IMR-90 (cell line): ENCODE data around the gene FBXW7. TPM values are rescaled to one million over a fixed set of nuclear protein-coding genes. Genes with fewer than 3 reads are reported as not detected.

Experiments used
- ATAC-seq: fragments of 200-7000 bp; cut with Tn5 transposase; 2 replicates; pipeline ENCODE4 v1.9.1; 2020; ENCODE audit warnings: low read depth, mild to moderate bottlenecking, moderate library complexity
- BruUV-seq: library from RNA; stranded (reverse); fragments of 400-500 nt; replicated peaks from 2 replicates; lab custom pipeline; 2021; lab: Mats Ljungman, UMichigan
- CTCF ChIA-PET: fragments of 300-600 bp; formaldehyde crosslinking; extraction: SDS; loops from one replicate; lab custom pipeline; 2021; ENCODE audit warnings: antibody characterized with exemption; lab: Yijun Ruan, JAX
- POLR2A ChIA-PET: fragments of 300-600 bp; sonication (Branson Sonifier 250); formaldehyde crosslinking; loops from one replicate; lab custom pipeline; 2022; ENCODE audit warnings: antibody characterized with exemption; ENCODE audit not compliant: unreplicated experiment; lab: Charles Lee
- DNase-seq: peaks from one replicate; pipeline ENCODE4 v3.0.0; 2013
- H2AFZ ChIP-seq: replicated peaks from 2 replicates; pipeline ENCODE3; 2013; ENCODE audit warnings: low read length, mild to moderate bottlenecking; ENCODE audit not compliant: poor library complexity
- H2AK5ac ChIP-seq: 2 replicates; pipeline ENCODE4 v1.6.1; 2013; ENCODE audit warnings: low read depth, low read length, inconsistent platforms
- H2AK9ac ChIP-seq: replicated peaks from 2 replicates; pipeline ENCODE3; 2013; ENCODE audit warnings: mild to moderate bottlenecking, low read depth, low read length, moderate library complexity; ENCODE audit not compliant: poor library complexity
- H2BK120ac ChIP-seq: 2 replicates; pipeline ENCODE4 v1.6.1; 2013; ENCODE audit warnings: low read depth, low read length, inconsistent platforms
- H2BK15ac ChIP-seq: 3 replicates; pipeline ENCODE4 v1.6.1; 2013; ENCODE audit warnings: low read depth, low read length, inconsistent platforms
- H2BK20ac ChIP-seq: 2 replicates; pipeline ENCODE4 v1.6.1; 2013; ENCODE audit warnings: low read depth, mild to moderate bottlenecking, inconsistent platforms, low read length, moderate library complexity
- H2BK5ac ChIP-seq: 2 replicates; pipeline ENCODE4 v1.6.1; 2013; ENCODE audit warnings: mild to moderate bottlenecking, low read depth, low read length, inconsistent platforms; ENCODE audit not compliant: poor library complexity, severe bottlenecking
- H3K14ac ChIP-seq: replicated peaks from 2 replicates; pipeline ENCODE4 v1.6.1; 2013; ENCODE audit warnings: low read depth, low read length, inconsistent platforms
- H3K18ac ChIP-seq: 2 replicates; pipeline ENCODE4 v1.6.1; 2013; ENCODE audit warnings: low read depth, low read length, control low read depth
- H3K23ac ChIP-seq: 2 replicates; pipeline ENCODE4 v1.6.1; 2013; ENCODE audit warnings: low read depth, low read length, inconsistent platforms
- H3K27ac ChIP-seq: 2 replicates; pipeline ENCODE4 v1.5.1; 2013; ENCODE audit warnings: mild to moderate bottlenecking, control low read depth, low read length; ENCODE audit not compliant: insufficient read depth
- H3K27me3 ChIP-seq: 2 replicates; pipeline ENCODE4 v1.6.1; 2013; ENCODE audit warnings: low read length; ENCODE audit not compliant: control insufficient read depth, insufficient read depth
- H3K36me3 ChIP-seq: 2 replicates; pipeline ENCODE4 v1.6.1; 2013; ENCODE audit warnings: low read length, mixed read lengths; ENCODE audit not compliant: control insufficient read depth, insufficient read depth
- H3K4ac ChIP-seq: 2 replicates; pipeline ENCODE4 v1.6.1; 2013; ENCODE audit warnings: low read depth, low read length, inconsistent platforms
- H3K4me1 ChIP-seq: 2 replicates; pipeline ENCODE4 v1.6.1; 2013; ENCODE audit warnings: low read length, mixed read lengths; ENCODE audit not compliant: control insufficient read depth, insufficient read depth
- H3K4me2 ChIP-seq: 2 replicates; pipeline ENCODE4 v1.6.1; 2013; ENCODE audit warnings: low read depth, mild to moderate bottlenecking, control low read depth, low read length, moderate library complexity
- H3K4me3 ChIP-seq: 2 replicates; pipeline ENCODE4 v1.5.1; 2013; ENCODE audit warnings: low read depth, mild to moderate bottlenecking, control low read depth, low read length, moderate library complexity; ENCODE audit not compliant: insufficient read depth
- H3K56ac ChIP-seq: 2 replicates; pipeline ENCODE4 v1.6.1; 2013; ENCODE audit warnings: low read length, inconsistent platforms; ENCODE audit not compliant: insufficient read depth; ENCODE audit errors: extremely low read depth
- H3K79me1 ChIP-seq, 2 experiments: 2 replicates each; pipeline ENCODE4 v1.6.1; 2013; ENCODE audit warnings: low read length in 2 of 2, inconsistent platforms in 1 of 2, low read depth in 1 of 2
- H3K9ac ChIP-seq: 2 replicates; pipeline ENCODE4 v1.6.1; 2013; ENCODE audit warnings: low read depth, low read length, control low read depth
- H3K9me1 ChIP-seq: 2 replicates; pipeline ENCODE4 v1.6.1; 2013; ENCODE audit warnings: low read length, inconsistent platforms; ENCODE audit not compliant: insufficient read depth
- H3K9me3 ChIP-seq: 2 replicates; pipeline ENCODE4 v1.6.1; 2013; ENCODE audit warnings: low read length; ENCODE audit not compliant: control insufficient read depth, insufficient read depth
- H4K20me1 ChIP-seq: 2 replicates; pipeline ENCODE4 v1.6.1; 2013; ENCODE audit warnings: low read length, inconsistent platforms; ENCODE audit not compliant: insufficient read depth
- H4K5ac ChIP-seq: 2 replicates; pipeline ENCODE4 v1.6.1; 2013; ENCODE audit warnings: mild to moderate bottlenecking, low read depth, low read length, control low read depth
- H4K8ac ChIP-seq, 2 experiments: 2 replicates each; pipeline ENCODE4 v1.6.1; 2013; ENCODE audit warnings: low read depth in 2 of 2, low read length in 2 of 2, control low read depth in 1 of 2, inconsistent platforms in 1 of 2
- H4K91ac ChIP-seq: 2 replicates; pipeline ENCODE4 v1.6.1; 2013; ENCODE audit warnings: low read depth, low read length, inconsistent platforms; ENCODE audit not compliant: insufficient read depth
- BHLHE40 ChIP-seq: fragments of 150-350 bp; IDR thresholded peaks from 2 replicates; pipeline ENCODE4 v1.6.1; 2016; ENCODE audit warnings: mild to moderate bottlenecking, low read depth, low read length
- CEBPB ChIP-seq: IDR thresholded peaks from 2 replicates; pipeline ENCODE4 v1.6.1; 2012; ENCODE audit warnings: low read depth, low read length, improper control_type of control experiment
- CTCF ChIP-seq: conservative IDR thresholded peaks from 2 replicates; pipeline ENCODE4 v1.5.1; 2012; ENCODE audit warnings: mild to moderate bottlenecking, low read depth, low read length, improper control_type of control experiment
- ELK1 ChIP-seq: fragments of 150-350 bp; IDR thresholded peaks from 2 replicates; pipeline ENCODE4 v1.6.1; 2016; ENCODE audit warnings: low read depth, mild to moderate bottlenecking, low read length, moderate library complexity, borderline replicate concordance
- FOS ChIP-seq: fragments of 150-350 bp; IDR thresholded peaks from 2 replicates; pipeline ENCODE4 v1.6.1; 2016; ENCODE audit warnings: low read depth, low read length
- MAFK ChIP-seq: IDR thresholded peaks from 2 replicates; pipeline ENCODE4 v1.6.1; 2012; ENCODE audit warnings: low read depth, low read length, improper control_type of control experiment
- MAZ ChIP-seq: IDR thresholded peaks from 2 replicates; pipeline ENCODE4 v1.6.1; 2012; ENCODE audit warnings: low read depth, mild to moderate bottlenecking, low read length, improper control_type of control experiment, moderate library complexity, borderline replicate concordance
- POLR2A ChIP-seq: IDR thresholded peaks from 2 replicates; pipeline ENCODE4 v1.6.1; 2012; ENCODE audit warnings: mild to moderate bottlenecking, low read depth, low read length
- RAD21 ChIP-seq: IDR thresholded peaks from 2 replicates; pipeline ENCODE4 v1.6.1; 2012; ENCODE audit warnings: low read length, improper control_type of control experiment
- RFX5 ChIP-seq: IDR thresholded peaks from 2 replicates; pipeline ENCODE4 v1.8.0; 2012; ENCODE audit warnings: low read depth, mild to moderate bottlenecking, low read length, moderate library complexity
- SMC3 ChIP-seq: fragments of 150-350 bp; IDR thresholded peaks from 2 replicates; pipeline ENCODE4 v1.6.1; 2016; ENCODE audit warnings: low read depth, mild to moderate bottlenecking, antibody characterized with exemption, low read length, moderate library complexity
- USF2 ChIP-seq: fragments of 150-350 bp; IDR thresholded peaks from 2 replicates; pipeline ENCODE4 v1.6.1; 2017; ENCODE audit warnings: mild to moderate bottlenecking, antibody characterized with exemption, low read length, low read depth
- WGBS, 2 experiments: methylation state at CpG; one replicate each; pipeline versions ENCODE4 v1.1.5 to v1.1.7; 2013; ENCODE audit warnings: missing lambda C conversion rate in 2 of 2; ENCODE audit not compliant: insufficient read length in 1 of 2; ENCODE audit errors: extremely low coverage in 2 of 2; 5-methylcytosine and 5-hydroxymethylcytosine counted together
- dilution Hi-C: fragments of 300-500 bp; cut with HindIII; formaldehyde crosslinking; loops from one replicate; pipeline ENCODE4 v1.14.3; 2018; ENCODE audit warnings: low sequenced_read_pairs; ENCODE audit not compliant: unreplicated experiment
- in situ Hi-C: fragments of 300-500 bp; cut with MboI; formaldehyde crosslinking; loops from 3 replicates; pipeline ENCODE4 v1.14.3; 2019; ENCODE audit warnings: low sequenced_read_pairs, inconsistent platforms, mixed read lengths
- intact Hi-C: fragments of 100-400 bp; cut with micrococcal nuclease; formaldehyde crosslinking; loops from 2 replicates; pipeline ENCODE4 v1.10.0; 2022
- polyA plus RNA-seq, 3 experiments: library from polyadenylated mRNA; depleted of rRNA; stranded (reverse); fragments of >200 nt; gene quantifications; 2 replicates each; pipeline ENCODE4 v1.2.3, GENCODE V29; 2012; ENCODE audit warnings: low replicate concordance in 1 of 3
- total RNA-seq: library from RNA; depleted of rRNA; stranded (reverse); fragments of >200 nt; gene quantifications from 2 replicates; pipeline ENCODE4 v1.2.3, GENCODE V29; 2012

The FBXW7 gene
- total and polyA plus RNA-seq, 2 of the 4 experiments (the other 2 are of a cell fraction): 7.2 to 27.4 TPM

GRCh38 chr4:152559641-152560040 is 23.7 kb upstream of the FBXW7 start:
- POLR2A ChIA-PET: no interaction called here

More at GRCh38 chr4:152559641-152560040, 23.7 kb upstream of the FBXW7 start:
- no peak overlapping the region for H2AK9ac ChIP-seq
- no peaks in the 10 kb centered on the region for H3K36me3 ChIP-seq
- H3K56ac ChIP-seq: no peak overlapping the region
- no peak overlapping the region for H3K9ac ChIP-seq
- no peak overlapping the region for H4K8ac ChIP-seq
- H3K79me1 ChIP-seq: no peaks in the 10 kb centered on the region
- no CpG with 5 or more reads among the region's 3 CpGs for WGBS, 2 experiments
- H4K20me1 ChIP-seq: no peaks in the 10 kb centered on the region
- no peaks in the 10 kb centered on the region for H3K9me3 ChIP-seq
- H3K23ac ChIP-seq: no peak overlapping the region
- no peak overlapping the region for H3K4me2 ChIP-seq
- no peak overlapping the region for H2BK5ac ChIP-seq
- H3K4me3 ChIP-seq: no peak overlapping the region
- CTCF ChIA-PET: no interaction called here
- no peak overlapping the region for H4K5ac ChIP-seq
- H2AFZ ChIP-seq: no peak overlapping the region
- H2BK20ac ChIP-seq: no peak overlapping the region
- H2BK120ac ChIP-seq: no peak overlapping the region
- TF ChIP-seq ELK1 (no peak), USF2 (no peak), POLR2A (no peak), RFX5 (no peak), BHLHE40 (no peak), FOS (no peak), SMC3 (no peak), CTCF (no peak), MAFK (no peak), CEBPB (no peak), MAZ (no peak), RAD21 (no peak)
- no peak overlapping the region for H2AK5ac ChIP-seq
- H3K18ac ChIP-seq: no peak overlapping the region
- in situ Hi-C loops: no loop called here
- BruUV-seq: no TSS peak
- H3K9me1 ChIP-seq: no peaks in the 10 kb centered on the region; the same call in 1 of the 2 replicates
- intact Hi-C loops: no loop called here
- no peaks in the 10 kb centered on the region for H3K4me1 ChIP-seq
- dilution Hi-C loops: no loop called here
- ATAC-seq (no peak), DNase-seq (no peak)
- H4K91ac ChIP-seq: no peak overlapping the region
- H3K4ac ChIP-seq: no peak overlapping the region
- H3K27me3 ChIP-seq: peaks cover 2% of the 10 kb centered on the region; the same call in 1 of the 2 replicates
- H3K14ac ChIP-seq: no peak overlapping the region
- H2BK15ac ChIP-seq: no peak overlapping the region
- H3K27ac ChIP-seq: no peak overlapping the region
